Suprapubic skin (tissue), 4 donors: ENCODE data around the gene ASL.

Experiments used
- EP300 ChIP-seq: sonication (generic); formaldehyde crosslinking; IDR thresholded peaks from one replicate; pipeline ENCODE4 v1.6.1; 2017; ENCODE audit warnings: antibody characterized with exemption
- POLR2AphosphoS5 ChIP-seq, 3 donors: sonication (generic); formaldehyde crosslinking; IDR thresholded peaks; one replicate each; pipeline ENCODE4 v1.6.1; 2017; ENCODE audit warnings: antibody characterized with exemption in 3 of 3
- TF ChIP-seq, protein P1 (sequence below), 2 donors: fragments of 200-600 bp in 1 of 2; fragments of 450-650 bp in 1 of 2; sonication (generic) in 1 of 2; IDR thresholded peaks; one replicate each; pipeline ENCODE4 v1.5.1; 2016 to 2019; ENCODE audit warnings: antibody characterized with exemption in 2 of 2, mild to moderate bottlenecking in 1 of 2, moderate library complexity in 1 of 2

DNA sequence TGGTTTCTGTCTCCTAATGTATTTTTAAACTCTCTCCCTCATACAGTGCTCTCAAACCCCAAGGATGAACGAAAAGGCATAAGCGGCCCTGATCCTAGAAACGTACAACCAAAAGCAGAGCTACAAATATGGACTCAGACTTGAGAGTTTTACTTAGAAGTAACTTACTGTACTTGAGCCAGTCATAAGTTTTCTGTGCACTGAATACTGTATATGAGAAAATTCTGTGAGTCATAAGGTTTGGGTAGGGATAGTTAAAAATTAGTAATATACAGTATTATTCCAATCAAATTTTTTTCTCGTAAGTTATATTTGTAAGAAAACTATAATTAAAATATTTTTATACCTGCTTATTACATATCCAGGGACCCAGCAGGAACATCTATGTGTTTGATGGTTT is 5.9 kb upstream of the ASL start:
- TF ChIP-seq, protein P1, sequence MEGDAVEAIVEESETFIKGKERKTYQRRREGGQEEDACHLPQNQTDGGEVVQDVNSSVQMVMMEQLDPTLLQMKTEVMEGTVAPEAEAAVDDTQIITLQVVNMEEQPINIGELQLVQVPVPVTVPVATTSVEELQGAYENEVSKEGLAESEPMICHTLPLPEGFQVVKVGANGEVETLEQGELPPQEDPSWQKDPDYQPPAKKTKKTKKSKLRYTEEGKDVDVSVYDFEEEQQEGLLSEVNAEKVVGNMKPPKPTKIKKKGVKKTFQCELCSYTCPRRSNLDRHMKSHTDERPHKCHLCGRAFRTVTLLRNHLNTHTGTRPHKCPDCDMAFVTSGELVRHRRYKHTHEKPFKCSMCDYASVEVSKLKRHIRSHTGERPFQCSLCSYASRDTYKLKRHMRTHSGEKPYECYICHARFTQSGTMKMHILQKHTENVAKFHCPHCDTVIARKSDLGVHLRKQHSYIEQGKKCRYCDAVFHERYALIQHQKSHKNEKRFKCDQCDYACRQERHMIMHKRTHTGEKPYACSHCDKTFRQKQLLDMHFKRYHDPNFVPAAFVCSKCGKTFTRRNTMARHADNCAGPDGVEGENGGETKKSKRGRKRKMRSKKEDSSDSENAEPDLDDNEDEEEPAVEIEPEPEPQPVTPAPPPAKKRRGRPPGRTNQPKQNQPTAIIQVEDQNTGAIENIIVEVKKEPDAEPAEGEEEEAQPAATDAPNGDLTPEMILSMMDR (IDR thresholded peaks at IDR 0.05) = no peak
- TF ChIP-seq POLR2AphosphoS5 (IDR thresholded peaks at IDR 0.05) (no peak), EP300 (no peak)
